GM04503 (cell line): ENCODE data around the gene MDM1.

Experiments
- DNase-seq: peaks from one replicate; pipeline ENCODE4 v3.0.0-alpha.2; 2012; ENCODE audit warnings: low read depth

The MDM1 gene

GRCh38 chr12:68319988-68320623 is 12.1 kb downstream of the MDM1 start:
- DNase-seq: peak; percentile 64

DNA sequence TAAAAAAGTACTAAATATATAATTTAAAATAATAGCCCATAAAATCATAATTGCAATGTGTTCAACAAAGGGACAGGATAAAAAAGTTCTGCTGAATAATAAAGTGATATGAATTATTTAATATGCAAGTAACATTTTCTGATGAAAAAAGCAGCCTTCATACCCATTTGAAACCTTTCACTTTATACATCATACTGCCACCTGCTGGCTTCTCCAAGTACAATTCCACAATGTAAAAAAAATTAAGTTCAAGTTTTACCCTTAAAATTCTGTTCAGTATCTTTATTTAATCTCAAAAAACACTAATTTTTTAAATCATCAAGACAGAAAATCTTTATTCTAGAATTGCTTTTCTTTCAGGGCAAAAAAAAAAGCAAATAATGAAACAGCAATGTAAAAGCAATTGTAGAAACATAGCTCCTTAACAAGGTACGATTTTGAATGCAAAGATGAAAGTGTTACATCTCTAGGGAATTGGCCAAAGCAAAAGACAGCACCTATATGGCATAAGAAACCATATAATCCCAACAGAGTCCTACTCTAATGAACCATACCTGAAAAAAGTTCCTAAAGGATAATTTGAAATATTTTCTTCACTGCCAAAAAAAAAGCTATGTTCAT is 15.0 kb downstream of the MDM1 start:
- DNase-seq: no peak

DNA sequence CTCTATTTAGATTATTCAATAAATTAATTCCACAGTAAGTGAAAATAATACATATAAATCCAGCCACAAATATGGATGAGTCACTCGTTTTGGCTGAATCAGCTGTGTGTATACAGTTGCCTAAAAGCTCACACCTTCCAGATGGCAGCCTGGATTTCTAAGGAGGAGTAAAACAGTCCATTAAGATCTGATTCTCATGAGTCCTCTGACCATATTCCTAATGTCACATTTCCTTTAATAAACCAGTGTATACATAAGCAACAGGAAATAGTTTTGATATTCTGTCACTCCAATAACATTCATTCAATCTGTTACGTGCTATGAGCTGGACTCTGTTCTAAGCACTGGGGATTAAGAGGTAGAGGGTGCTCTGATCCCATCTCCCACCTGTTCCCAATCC is 21.8 kb downstream of the MDM1 start:
- peak; percentile 58 for DNase-seq

GRCh38 chr12:68306564-68306963 is 25.6 kb downstream of the MDM1 start:
- no peak for DNase-seq

- no peak for DNase-seq
Observed at GRCh38 chr12:68305278-68305677, 26.9 kb downstream of the MDM1 start.

DNA sequence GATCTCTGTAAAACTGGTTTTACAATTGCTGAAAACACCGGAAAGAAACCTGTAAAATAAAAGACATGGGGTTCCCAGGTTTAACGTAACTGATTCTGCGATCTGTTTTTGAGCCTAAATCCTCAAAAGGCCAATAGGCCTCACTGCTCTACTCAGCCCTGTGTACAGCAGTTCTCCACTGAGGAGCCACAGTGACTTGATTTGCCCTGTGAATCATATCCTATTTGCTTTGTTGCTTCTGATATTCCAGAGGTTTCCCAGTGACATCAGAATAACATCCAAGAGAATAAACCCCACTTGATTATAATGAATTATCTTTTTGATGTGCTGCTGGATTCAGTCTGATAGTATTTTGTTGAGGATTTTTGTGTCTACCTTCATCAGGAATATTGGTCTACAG is 27.5 kb downstream of the MDM1 start:
- no peak for DNase-seq

DNA sequence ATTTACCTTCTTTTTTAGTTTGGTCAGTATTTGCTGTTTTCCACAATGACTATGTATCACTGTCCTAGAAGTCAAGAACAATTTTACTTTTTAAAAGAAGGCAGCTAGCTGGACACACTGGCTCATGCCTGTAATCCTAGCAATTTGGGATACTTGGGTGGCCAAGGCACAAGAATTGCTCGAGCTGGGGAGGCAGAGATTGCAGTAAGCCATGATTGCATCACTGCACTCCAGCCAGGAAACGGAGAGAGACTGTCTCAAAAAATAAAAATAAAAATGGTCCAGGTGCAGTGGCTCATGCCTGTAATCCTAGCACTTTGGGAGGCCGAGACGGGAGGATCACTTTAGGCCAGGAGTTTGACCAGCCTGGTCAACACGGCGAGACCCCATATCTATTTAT is 28.3 kb downstream of the MDM1 start:
- no peak for DNase-seq

DNA sequence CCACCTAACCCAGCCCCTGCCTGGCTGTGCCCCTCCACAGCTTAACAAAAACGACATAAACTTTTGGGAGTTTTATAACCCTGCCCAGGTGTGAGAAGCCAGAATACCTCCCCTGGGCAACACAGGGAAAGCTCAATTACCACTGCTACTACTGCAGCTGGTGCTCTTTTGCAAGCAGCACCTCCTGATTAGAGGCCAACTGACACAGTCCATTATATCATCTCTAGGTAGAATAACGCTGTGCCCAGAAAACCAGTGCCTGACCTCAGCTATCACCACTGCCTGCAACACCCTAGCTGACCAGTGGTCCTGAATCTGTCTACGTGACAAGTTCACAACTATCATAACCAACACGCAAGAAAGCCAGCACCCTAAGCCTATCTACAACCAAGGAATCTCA is 34.2 kb downstream of the MDM1 start:
- DNase-seq: no peak

GRCh38 chr12:68294251-68294650 is 37.9 kb downstream of the MDM1 start:
- DNase-seq: no peak

GRCh38 chr12:68293347-68293746 is 38.8 kb downstream of the MDM1 start:
- no peak for DNase-seq

DNA sequence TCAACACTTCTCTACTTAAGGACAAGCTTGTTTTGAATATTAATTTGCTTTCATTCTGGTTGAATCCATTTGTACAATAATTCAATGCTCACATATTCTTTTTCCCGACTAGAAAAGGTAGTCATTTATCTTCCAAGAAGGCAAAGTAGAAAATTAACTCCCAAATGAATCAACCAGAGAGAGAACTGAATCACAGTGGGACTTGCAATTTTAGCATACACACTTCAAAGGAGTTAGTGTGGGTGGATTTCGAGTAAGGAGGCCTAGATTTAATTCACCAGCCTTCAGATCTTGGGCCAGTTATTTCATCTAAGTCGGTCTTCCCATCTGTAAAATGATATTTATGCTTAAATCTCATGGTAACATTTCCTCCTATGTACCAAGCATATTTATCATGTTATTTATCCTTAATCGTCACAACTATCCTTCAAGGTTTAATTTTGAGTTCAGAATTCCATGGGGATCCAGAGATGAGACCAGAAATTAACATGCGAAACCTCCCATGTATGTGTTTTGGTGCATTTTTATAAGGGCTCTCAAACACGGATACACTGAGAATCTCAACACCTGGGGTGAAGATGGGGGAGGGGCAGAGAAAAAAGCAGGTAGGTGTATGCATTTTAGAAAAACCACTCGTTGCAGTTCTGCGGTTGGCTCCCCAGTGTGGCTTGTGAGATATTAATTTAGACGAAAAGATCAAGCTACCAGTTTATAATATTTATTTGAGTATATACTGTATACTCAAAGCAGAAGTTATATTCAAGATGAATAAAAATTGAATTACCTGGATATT is 39.8 kb downstream of the MDM1 start:
- no peak for DNase-seq

DNA sequence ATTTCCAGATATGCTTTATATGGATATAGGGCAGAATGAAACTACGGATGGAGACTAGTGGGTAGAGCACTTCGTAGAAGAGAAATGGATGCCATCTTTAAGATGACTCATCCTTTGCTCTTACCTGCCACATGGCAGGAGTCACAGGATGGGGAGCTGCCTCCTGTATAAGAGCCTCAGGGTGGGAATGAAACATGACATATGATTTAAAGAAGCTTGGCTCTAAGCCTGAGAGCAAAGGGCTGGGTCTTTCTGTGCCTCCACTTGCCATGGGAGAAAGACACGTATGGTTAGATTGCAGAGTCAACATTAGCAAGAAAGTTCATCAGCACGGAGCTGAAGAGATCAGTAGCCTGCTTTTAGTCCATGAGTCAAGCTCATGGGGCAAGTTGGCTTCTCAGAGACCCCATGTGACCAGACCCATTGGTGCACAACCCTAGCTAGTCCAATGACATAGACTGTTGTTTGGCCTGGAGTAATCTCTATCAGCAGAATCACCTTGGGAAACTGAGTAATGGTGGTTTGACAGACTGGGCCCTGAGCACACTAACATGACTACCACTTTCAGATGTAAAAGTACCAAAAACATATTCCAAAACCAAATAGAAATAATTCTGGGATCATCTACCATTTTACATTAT is 40.6 kb downstream of the MDM1 start:
- no peak for DNase-seq

- DNase-seq: no peak
Observed at GRCh38 chr12:68290126-68290525, 42.0 kb downstream of the MDM1 start.

DNA sequence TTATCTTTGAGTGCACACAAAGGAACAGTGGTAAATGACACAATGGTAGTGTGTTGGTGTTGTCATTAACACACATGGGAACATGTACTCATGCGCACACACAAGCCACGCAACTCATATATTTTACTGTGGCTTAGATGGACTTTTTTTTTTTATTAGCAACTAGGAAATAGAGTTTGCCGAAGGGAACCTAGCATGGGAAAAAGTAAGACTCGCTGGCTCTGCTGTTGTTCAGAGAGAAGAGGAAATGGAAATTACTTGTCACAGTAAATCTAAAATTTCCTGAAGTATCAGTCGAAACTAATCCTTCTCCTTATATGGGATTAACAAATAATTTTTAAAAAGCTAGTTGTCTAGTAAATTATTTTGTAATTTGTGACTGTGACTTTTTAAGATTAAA is 45.1 kb downstream of the MDM1 start:
- DNase-seq: no peak

DNA sequence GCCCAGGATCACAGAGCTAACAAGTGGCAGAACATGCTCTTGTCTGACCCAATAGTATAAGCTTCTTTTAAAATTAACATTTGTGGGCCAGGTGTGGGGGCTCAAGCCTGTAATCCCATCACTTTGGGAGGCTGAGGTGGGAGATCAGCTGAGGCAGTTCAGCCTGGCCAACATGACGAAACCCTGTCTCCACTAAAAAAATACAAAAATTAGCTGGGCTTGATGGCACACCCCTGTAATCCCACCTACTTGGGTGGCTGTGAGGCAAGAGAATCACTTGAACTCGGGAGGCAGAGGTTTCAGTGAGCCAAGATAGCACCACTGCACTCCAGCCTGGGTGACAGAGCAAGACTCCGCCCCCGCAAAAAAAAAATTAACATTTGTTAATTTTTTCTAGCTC is 45.8 kb downstream of the MDM1 start:
- DNase-seq: no peak

- no peak for DNase-seq
Observed at GRCh38 chr12:68285541-68285940, 46.6 kb downstream of the MDM1 start.

GRCh38 chr12:68281322-68282077 is 50.7 kb downstream of the MDM1 start:
- no peak for DNase-seq

GRCh38 chr12:68280240-68280639 is 51.9 kb downstream of the MDM1 start:
- no peak for DNase-seq

DNA sequence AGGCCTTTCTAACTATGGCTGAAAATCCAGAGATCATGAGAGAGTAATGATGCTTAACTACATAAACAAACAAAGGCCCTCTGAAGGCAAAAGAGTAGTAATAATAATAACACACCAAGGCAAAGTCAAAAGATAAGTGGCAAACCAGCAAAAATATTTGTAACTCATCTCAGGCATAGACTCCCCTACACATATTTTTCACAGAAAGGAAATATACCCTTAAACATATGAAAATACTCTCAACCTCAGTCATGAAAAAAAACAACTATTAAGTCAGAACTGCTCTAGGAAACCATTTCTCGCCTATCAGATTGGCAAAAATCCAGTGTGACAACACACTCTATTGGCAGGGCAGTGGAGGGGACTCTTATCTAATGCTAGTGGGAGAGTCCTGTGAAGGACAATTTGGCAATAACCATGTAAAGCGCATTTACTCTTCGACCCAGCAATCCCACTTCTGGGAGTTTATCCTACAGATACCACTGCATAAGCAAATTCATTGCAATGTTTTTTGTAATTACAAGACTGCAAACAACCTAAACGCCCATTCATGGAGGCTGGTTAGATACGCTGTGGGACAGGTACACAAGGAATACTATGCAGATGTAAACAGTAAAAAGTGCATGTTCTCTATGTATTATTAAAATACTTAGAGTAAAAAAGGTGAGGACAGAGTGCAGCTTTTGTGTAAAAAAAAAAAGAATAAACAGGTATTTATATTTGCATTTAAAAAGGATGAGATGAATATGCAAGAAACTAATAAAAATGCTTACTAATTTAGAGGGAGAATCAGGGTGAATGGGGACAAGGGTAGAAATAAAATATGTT is 52.7 kb downstream of the MDM1 start:
- DNase-seq: no peak

DNA sequence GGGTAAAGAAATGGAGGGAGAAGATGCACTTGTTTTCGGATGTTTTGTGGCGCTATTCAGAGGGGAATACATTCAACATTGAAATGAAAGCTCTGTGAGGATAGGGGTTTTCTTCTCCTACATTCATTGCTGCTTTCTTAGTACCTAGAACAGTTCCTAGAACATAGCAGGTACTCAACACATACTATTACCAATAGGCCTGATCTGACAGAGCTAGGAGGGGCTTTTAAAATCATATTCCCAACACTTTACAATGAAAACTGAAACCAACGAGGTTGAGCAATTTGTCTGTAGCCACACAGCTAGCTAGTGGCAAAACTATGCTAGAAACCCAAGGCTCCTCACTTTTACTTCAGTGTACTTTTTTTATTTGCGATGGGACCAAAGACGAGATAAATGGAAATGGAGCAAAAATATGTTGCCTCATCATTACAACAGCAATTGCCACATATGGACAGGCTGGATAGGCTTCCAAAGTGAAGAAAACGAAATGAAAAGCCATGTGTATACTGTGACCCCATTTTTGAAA is 55.7 kb downstream of the MDM1 start:
- DNase-seq: no peak

GRCh38 chr12:68272732-68273131 is 59.4 kb downstream of the MDM1 start:
- DNase-seq: no peak
